Measurements from ENCODE around the gene ITM2C. TPM values are rescaled to one million over a fixed set of nuclear protein-coding genes. Genes with fewer than 3 reads are reported as not detected.

ITM2C gene
- total and polyA plus RNA-seq, 2 donors (not counting 1 experiment from before 2014, with no cell fraction given), result 36.9 to 62.8 TPM

DNA sequence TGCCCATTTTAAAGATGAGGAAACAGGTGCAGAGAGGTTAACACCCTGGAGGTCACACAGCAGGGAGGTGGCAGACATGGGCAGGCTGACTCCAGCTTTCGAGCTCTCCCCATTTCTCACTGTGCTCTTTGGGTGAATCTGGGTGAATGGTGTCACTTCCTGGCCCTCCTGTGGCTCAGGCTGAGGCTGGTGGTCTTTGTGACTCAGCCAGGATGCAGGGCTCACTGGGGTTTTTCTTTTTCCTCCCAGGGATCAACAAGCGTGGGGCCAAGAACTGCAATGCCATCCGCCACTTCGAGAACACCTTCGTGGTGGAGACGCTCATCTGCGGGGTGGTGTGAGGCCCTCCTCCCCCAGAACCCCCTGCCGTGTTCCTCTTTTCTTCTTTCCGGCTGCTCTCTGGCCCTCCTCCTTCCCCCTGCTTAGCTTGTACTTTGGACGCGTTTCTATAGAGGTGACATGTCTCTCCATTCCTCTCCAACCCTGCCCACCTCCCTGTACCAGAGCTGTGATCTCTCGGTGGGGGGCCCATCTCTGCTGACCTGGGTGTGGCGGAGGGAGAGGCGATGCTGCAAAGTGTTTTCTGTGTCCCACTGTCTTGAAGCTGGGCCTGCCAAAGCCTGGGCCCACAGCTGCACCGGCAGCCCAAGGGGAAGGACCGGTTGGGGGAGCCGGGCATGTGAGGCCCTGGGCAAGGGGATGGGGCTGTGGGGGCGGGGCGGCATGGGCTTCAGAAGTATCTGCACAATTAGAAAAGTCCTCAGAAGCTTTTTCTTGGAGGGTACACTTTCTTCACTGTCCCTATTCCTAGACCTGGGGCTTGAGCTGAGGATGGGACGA, 13.2 kb downstream of the ITM2C start:
- H3K27me3 ChIP-seq (replicated peaks in 1 of 4; ENCODE audit: control extremely low read depth in 1 of 4, control insufficient read depth in 3 of 4, insufficient read depth in 4 of 4, low read length in 3 of 4), result no peaks in the 10 kb centered on the region
- H3K79me2 ChIP-seq (ENCODE audit: control insufficient read depth, insufficient read depth, low read length), result peaks cover 16% of the 10 kb centered on the region
- H2AFZ ChIP-seq (ENCODE audit: insufficient read depth, low read depth, low read length, poor library complexity, severe bottlenecking), result peak overlapping the region; percentile 82
- peaks cover 63 to 65% of the 10 kb centered on the region in 2 donors for H3K4me1 ChIP-seq (ENCODE audit: control insufficient read depth in 2 of 2, insufficient read depth in 2 of 2, low read length in 2 of 2)
- H4K20me1 ChIP-seq (ENCODE audit: control insufficient read depth, insufficient read depth, low read length, poor library complexity, severe bottlenecking), result no peaks in the 10 kb centered on the region
- TF ChIP-seq, protein P1, sequence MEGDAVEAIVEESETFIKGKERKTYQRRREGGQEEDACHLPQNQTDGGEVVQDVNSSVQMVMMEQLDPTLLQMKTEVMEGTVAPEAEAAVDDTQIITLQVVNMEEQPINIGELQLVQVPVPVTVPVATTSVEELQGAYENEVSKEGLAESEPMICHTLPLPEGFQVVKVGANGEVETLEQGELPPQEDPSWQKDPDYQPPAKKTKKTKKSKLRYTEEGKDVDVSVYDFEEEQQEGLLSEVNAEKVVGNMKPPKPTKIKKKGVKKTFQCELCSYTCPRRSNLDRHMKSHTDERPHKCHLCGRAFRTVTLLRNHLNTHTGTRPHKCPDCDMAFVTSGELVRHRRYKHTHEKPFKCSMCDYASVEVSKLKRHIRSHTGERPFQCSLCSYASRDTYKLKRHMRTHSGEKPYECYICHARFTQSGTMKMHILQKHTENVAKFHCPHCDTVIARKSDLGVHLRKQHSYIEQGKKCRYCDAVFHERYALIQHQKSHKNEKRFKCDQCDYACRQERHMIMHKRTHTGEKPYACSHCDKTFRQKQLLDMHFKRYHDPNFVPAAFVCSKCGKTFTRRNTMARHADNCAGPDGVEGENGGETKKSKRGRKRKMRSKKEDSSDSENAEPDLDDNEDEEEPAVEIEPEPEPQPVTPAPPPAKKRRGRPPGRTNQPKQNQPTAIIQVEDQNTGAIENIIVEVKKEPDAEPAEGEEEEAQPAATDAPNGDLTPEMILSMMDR (IDR thresholded peaks at IDR 0.05), result no peak
- no peak for TF ChIP-seq EZH2 (IDR thresholded peaks at IDR 0.05; ENCODE audit: borderline replicate concordance, insufficient read depth, low read depth, low read length, poor library complexity, severe bottlenecking)
- peak overlapping the region; percentile 22 for H3K9ac ChIP-seq (ENCODE audit: low read length)
- peak overlapping the region; percentile 80 to 83 for H3K27ac ChIP-seq (ENCODE audit: low read length in 2 of 2)
- ChIA-PET CTCF (interaction anchor here (0.6 to 2.3 kb wide), 11 partner anchors 11 to 212 kb away, joined by 3 to 11 read pairs (median 5); partner anchors contain the start of gene ITM2C), POLR2A (interaction anchor here (1.0 to 1.7 kb wide), 3 partner anchors 13 to 21 kb away, joined by 3 to 4 read pairs (median 3); partner anchors contain the start of gene ITM2C)
- ATAC-seq (ENCODE audit: low read depth) (peak; percentile 43), DNase-seq (peak; percentile 82)
- H3K36me3 ChIP-seq (replicated peaks in 1 of 2; ENCODE audit: control extremely low read depth in 1 of 2, control insufficient read depth in 1 of 2, extremely low read depth in 1 of 2, insufficient read depth in 2 of 2, low read length in 1 of 2), result peaks cover 0 to 24% of the 10 kb centered on the region in 2 experiments
- Mint-ChIP-seq H3K27me3 (no peaks in the 10 kb centered on the region), H3K9me3 (ENCODE audit: insufficient read depth) (no peaks in the 10 kb centered on the region), H3K4me1 (peaks cover 53% of the 10 kb centered on the region), H3K27ac (peak overlapping the region; percentile 92), H3K4me3 (peak overlapping the region; percentile 74)
- H3K4me3 ChIP-seq (ENCODE audit: control extremely low read depth in 1 of 5, extremely low read depth in 1 of 5, insufficient read depth in 1 of 5, low read depth in 2 of 5, low read length in 4 of 5), result peak overlapping the region in 3 of 5 experiments; percentile 5 to 26 (median 25)
- WGBS (ENCODE audit: insufficient coverage), result 12% methylated on average over 13 of the region's 20 CpGs
- intact Hi-C loops (cut with micrococcal nuclease), result loop anchor here (2.0 to 10.0 kb wide), 2 partner anchors 15 to 517 kb away; partner anchors contain the start of gene B3GNT7
- H3K4me2 ChIP-seq (replicated peaks; ENCODE audit: low read depth, low read length, poor library complexity, severe bottlenecking), result peak overlapping the region; percentile 74
- H3K9me3 ChIP-seq (ENCODE audit: control extremely low read depth in 1 of 3, control insufficient read depth in 2 of 3, insufficient read depth in 1 of 3, low read length in 2 of 3), result peaks cover 0 to 7% (median 0%) of the 10 kb centered on the region in 3 donors
